ENCODE data around the gene ME3.
"Not testable (repeated sequence)": the region's sequence is repeated elsewhere in the genome, so short reads cannot be mapped to it uniquely, and the experiment has no call there.

The ME3 gene

GRCh38 chr11:86551288-86552092 is 120.9 kb downstream of the ME3 start:
- DNase-seq: no peak

GRCh38 chr11:86550757-86551156 is 121.7 kb downstream of the ME3 start:
- no peak for DNase-seq

GRCh38 chr11:86548271-86548917 is 124.0 kb downstream of the ME3 start:
- no peak for DNase-seq

- no peak for DNase-seq
Measured at GRCh38 chr11:86547727-86548126, 124.7 kb downstream of the ME3 start.

- not testable (repeated sequence) for DNase-seq
Measured at GRCh38 chr11:86541299-86541698, 131.1 kb downstream of the ME3 start.

- no peak for DNase-seq
Measured at GRCh38 chr11:86538223-86538548, 134.2 kb downstream of the ME3 start.

GRCh38 chr11:86537541-86538222 is 134.7 kb downstream of the ME3 start:
- DNase-seq: no peak

- no peak for DNase-seq
Measured at GRCh38 chr11:86535773-86536172, 136.6 kb downstream of the ME3 start.

- DNase-seq: no peak
Measured at GRCh38 chr11:86524620-86525352, 147.6 kb downstream of the ME3 start.

GRCh38 chr11:86523738-86524619 is 148.4 kb downstream of the ME3 start:
- DNase-seq: no peak

GRCh38 chr11:86522512-86522911 is 149.9 kb downstream of the ME3 start:
- DNase-seq: not testable (repeated sequence)

- DNase-seq: no peak
Measured at GRCh38 chr11:86519064-86519911, 153.1 kb downstream of the ME3 start.

GRCh38 chr11:86518211-86518610 is 154.2 kb downstream of the ME3 start:
- DNase-seq: no peak

- no peak for DNase-seq
Measured at GRCh38 chr11:86517557-86517956, 154.9 kb downstream of the ME3 start.

GRCh38 chr11:86515297-86516094 is 156.9 kb downstream of the ME3 start:
- DNase-seq: no peak

GRCh38 chr11:86514453-86514852 is 158.0 kb downstream of the ME3 start:
- DNase-seq: peak; percentile 38 to 73 (median 54)

- DNase-seq: peak in 1 of 4 experiments; percentile 2
Measured at GRCh38 chr11:86513746-86514373, 158.6 kb downstream of the ME3 start.

- DNase-seq: no peak
Measured at GRCh38 chr11:86513138-86513537, 159.3 kb downstream of the ME3 start.

GRCh38 chr11:86511086-86511551 is 161.3 kb downstream of the ME3 start:
- peak; percentile 18 to 73 (median 56) for DNase-seq
